Uterus (tissue), 2 donors: ENCODE measurements around the gene STXBP1.

ENCODE experiments used
- CTCF ChIP-seq, 4 experiments: fragments of 200-600 bp in 2 of 4; fragments of 450-650 bp in 2 of 4; sonication (generic) in 2 of 4; IDR thresholded peaks; one replicate each; pipeline ENCODE4 v1.5.1; 2016 to 2019; ENCODE audit warnings: antibody characterized with exemption in 4 of 4, mild to moderate bottlenecking in 2 of 4, moderate library complexity in 1 of 4
- POLR2A ChIP-seq, 2 donors: fragments of 450-650 bp; IDR thresholded peaks; one replicate each; pipeline ENCODE4 v1.6.1; 2016; ENCODE audit warnings: antibody characterized with exemption in 2 of 2, mild to moderate bottlenecking in 1 of 2, moderate library complexity in 1 of 2

DNA sequence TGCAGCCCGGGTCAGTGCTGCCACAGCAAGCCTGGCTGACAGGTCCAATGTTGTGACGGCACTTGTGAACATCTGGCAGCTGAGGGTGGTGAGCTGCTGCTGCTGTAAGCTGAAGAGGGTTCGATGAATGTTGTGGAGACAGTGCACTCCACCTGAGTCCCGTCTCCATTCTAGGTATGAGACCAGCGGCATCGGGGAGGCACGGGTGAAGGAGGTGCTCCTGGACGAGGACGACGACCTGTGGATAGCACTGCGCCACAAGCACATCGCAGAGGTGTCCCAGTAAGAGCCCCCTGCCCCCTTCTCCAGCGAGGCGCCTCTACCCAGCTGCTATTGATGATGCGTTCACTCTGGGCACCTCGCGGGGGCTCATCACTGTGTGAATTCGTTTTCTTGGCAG is 55.8 kb downstream of the STXBP1 start:
- TF ChIP-seq CTCF (IDR thresholded peaks at IDR 0.05) = no peak
- no peak for TF ChIP-seq POLR2A (IDR thresholded peaks at IDR 0.05)
